ENCODE measurements around the gene H6PD.

H6PD gene, protein sequence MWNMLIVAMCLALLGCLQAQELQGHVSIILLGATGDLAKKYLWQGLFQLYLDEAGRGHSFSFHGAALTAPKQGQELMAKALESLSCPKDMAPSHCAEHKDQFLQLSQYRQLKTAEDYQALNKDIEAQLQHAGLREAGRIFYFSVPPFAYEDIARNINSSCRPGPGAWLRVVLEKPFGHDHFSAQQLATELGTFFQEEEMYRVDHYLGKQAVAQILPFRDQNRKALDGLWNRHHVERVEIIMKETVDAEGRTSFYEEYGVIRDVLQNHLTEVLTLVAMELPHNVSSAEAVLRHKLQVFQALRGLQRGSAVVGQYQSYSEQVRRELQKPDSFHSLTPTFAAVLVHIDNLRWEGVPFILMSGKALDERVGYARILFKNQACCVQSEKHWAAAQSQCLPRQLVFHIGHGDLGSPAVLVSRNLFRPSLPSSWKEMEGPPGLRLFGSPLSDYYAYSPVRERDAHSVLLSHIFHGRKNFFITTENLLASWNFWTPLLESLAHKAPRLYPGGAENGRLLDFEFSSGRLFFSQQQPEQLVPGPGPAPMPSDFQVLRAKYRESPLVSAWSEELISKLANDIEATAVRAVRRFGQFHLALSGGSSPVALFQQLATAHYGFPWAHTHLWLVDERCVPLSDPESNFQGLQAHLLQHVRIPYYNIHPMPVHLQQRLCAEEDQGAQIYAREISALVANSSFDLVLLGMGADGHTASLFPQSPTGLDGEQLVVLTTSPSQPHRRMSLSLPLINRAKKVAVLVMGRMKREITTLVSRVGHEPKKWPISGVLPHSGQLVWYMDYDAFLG

DNA sequence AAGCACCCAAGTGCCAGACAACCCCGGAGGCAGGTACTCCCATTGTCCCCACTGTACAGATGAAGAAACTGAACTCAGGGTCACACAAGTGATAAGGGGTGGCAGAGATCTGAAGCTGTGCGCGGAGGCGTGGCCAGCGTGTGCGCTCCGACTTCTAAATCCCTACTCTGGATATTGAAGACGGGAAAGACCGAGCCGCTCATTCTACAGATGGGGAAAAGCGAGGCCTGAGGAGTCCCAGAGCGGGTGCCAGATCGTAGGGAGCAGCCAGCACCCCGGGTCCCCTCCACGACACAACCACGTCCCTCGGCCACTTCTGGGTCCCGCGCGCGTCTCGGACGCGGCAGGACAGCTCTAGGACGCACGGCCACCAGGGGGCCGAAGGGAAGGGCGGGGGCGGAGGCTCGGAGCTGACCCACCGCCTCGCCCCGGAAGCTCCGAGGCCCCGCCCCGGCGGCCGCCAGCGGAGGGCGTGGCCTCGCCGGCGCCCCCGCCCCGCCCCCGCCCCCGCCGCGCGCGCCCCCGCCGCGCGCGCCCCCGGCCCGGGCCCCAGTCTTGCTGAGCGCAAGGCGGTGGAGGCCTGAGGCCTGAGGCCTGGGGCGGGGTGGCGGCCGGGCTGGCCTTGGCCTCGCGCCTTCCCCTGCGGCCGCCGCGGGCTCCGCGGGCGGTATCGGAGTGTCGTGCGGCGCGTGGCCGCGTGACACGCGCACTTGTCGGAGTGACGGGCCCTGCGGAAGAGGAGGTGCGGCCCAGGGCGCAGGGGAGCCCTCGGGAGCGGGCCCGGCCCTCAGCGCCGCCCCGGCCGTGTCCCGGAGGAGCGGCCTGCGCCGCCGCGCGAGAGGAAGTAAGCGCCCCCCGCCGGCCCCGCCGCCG lies at the start of gene H6PD:
TSS of gene H6PD (plus strand) at position 552 of the 873 bp plus-strand sequence. CDS start 10,161 bp downstream, outside the sequence.
- no peaks in the 10 kb centered on the region for H3K36me3 ChIP-seq (ENCODE audit: control insufficient read depth, low read depth, low read length)
- no peaks in the 10 kb centered on the region for H3K27me3 ChIP-seq (ENCODE audit: control insufficient read depth, insufficient read depth, low read length)
- H3K4me3 ChIP-seq (ENCODE audit: low read length), result peak within 1 kb of the TSS; percentile 78
- H3K9ac ChIP-seq (ENCODE audit: low read length), result peak within 1 kb of the TSS; percentile 75
- H3K9me3 ChIP-seq (ENCODE audit: control insufficient read depth, low read depth, low read length), result no peaks in the 10 kb centered on the region
- H3K4me1 ChIP-seq (ENCODE audit: control insufficient read depth, low read depth, low read length), result peaks cover 6% of the 10 kb centered on the region
- no peak within 1 kb of the TSS for H3K27ac ChIP-seq (ENCODE audit: low read length)

DNA sequence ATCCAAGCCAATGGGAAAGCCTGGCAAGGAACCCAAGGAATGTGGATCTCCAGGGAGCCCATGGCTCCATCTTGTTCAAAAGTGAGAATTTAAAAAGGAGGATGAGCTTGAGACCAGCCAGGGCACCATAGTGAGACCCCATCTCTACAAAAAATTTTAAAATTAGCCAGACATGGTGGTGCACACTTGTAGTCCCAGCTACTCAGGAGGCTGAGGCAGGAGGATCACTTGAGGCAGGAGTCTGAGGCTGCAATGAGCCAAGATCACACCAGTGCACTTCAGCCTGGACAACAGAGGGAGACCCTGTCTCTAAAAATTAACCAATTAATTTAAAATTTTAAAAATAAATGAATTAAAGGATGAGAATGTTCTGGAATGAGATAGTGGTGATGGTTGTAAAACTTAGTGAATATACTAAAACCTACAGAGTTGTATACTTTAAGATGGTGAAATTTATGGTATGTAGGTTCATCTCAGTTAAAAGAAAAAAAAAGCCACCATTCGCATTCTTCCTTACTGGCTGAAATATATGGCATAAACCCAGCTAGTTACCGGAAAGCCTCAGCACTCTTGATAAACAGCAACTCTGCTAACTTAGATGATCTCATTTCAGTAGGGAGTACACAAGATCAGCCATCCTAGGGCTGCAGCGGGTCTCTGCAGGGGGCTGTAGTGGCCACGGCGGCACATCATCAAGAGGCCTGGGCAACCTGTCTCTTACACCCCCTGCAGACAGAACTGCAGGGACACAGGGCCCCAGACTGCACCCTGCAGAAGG lies 48.3 kb upstream of the H6PD start:
- Histone ChIP-seq H3K36me3 (ENCODE audit: control insufficient read depth, low read depth, low read length) (no peaks in the 10 kb centered on the region), H3K9me3 (ENCODE audit: control insufficient read depth, low read depth, low read length) (no peaks in the 10 kb centered on the region), H3K27me3 (ENCODE audit: control insufficient read depth, insufficient read depth, low read length) (peaks cover 31% of the 10 kb centered on the region), H3K4me1 (ENCODE audit: control insufficient read depth, low read depth, low read length) (peaks cover 9% of the 10 kb centered on the region), H3K4me3 (ENCODE audit: low read length) (no peak overlapping the region), H3K27ac (ENCODE audit: low read length) (no peak overlapping the region), H3K9ac (ENCODE audit: low read length) (no peak overlapping the region)

DNA sequence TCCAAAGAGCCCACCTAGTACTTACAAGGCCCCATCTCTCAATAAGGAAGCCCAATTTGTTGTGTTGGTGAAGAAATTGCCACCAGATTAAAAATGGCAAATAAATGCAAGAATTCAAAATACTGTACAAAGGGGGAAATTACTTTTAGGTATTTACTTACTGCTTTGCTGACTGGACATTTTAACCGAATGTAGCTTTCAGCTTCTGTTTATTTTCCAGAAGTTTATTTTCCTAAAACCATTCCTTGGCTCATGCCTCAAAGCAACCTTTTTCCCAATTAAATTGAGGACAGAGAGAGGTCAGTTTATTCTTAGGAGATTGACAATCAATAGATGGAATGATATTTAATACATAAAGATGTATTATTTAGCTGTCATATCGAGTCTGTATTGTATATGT lies 47.6 kb upstream of the H6PD start:
- Histone ChIP-seq H3K27ac (ENCODE audit: low read length) (no peak overlapping the region), H3K36me3 (ENCODE audit: control insufficient read depth, low read depth, low read length) (no peaks in the 10 kb centered on the region), H3K9me3 (ENCODE audit: control insufficient read depth, low read depth, low read length) (no peaks in the 10 kb centered on the region), H3K4me1 (ENCODE audit: control insufficient read depth, low read depth, low read length) (peaks cover 6% of the 10 kb centered on the region), H3K4me3 (ENCODE audit: low read length) (no peak overlapping the region), H3K27me3 (ENCODE audit: control insufficient read depth, insufficient read depth, low read length) (peaks cover 23% of the 10 kb centered on the region), H3K9ac (ENCODE audit: low read length) (no peak overlapping the region)

DNA sequence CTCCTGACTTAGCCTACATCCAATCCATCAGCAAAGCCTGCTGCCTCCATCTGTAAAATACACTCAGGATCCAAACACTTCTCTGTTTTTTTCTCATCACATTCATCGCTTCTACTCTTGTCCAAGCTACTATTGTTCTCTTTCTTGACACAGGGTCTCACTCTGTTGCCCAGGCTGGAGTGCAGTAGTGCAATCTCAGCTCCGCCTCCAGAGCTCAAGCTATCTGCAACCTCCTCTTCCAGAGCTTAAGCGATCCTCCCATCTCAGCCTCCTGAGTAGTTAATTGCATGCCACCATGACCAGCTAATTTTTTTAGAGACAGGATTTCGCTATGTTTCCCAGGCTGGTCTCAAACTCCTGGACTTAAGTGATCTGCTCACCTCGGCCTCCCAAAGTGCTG lies 44.3 kb upstream of the H6PD start:
- H3K36me3 ChIP-seq (ENCODE audit: control insufficient read depth, low read depth, low read length), result no peaks in the 10 kb centered on the region

DNA sequence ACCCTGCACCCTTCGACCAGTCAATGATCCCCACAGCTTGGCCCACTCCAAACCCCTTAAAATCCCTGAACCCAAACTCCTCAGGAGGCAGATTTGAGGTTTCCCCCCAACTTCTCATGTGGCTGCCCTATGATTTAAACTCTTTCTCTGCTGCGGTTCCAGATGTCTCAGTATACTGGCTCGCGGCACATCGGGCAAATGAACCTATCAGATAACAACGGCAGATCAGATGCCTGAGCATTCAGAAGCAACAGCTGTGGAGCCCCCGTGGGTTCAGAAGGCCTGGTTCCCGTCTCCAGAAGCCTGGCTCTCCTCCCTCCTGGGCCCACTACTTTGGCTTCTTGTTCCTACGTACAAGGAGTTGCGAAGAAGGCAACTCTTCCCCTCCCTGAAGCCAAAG lies 43.3 kb upstream of the H6PD start:
- H3K27me3 ChIP-seq (ENCODE audit: control insufficient read depth, insufficient read depth, low read length), result peaks cover 5% of the 10 kb centered on the region
- no peaks in the 10 kb centered on the region for H3K4me1 ChIP-seq (ENCODE audit: control insufficient read depth, low read depth, low read length)
- H3K9me3 ChIP-seq (ENCODE audit: control insufficient read depth, low read depth, low read length), result no peaks in the 10 kb centered on the region
- no peak overlapping the region for H3K27ac ChIP-seq (ENCODE audit: low read length)
- no peak overlapping the region for H3K4me3 ChIP-seq (ENCODE audit: low read length)
- H3K9ac ChIP-seq (ENCODE audit: low read length), result no peak overlapping the region
- no peaks in the 10 kb centered on the region for H3K36me3 ChIP-seq (ENCODE audit: control insufficient read depth, low read depth, low read length)

More for the DNA sequence above, 44.3 kb upstream of the H6PD start:
- Histone ChIP-seq H3K4me1 (ENCODE audit: control insufficient read depth, low read depth, low read length) (no peaks in the 10 kb centered on the region), H3K27me3 (ENCODE audit: control insufficient read depth, insufficient read depth, low read length) (no peaks in the 10 kb centered on the region), H3K9me3 (ENCODE audit: control insufficient read depth, low read depth, low read length) (no peaks in the 10 kb centered on the region), H3K9ac (ENCODE audit: low read length) (no peak overlapping the region), H3K27ac (ENCODE audit: low read length) (no peak overlapping the region), H3K4me3 (ENCODE audit: low read length) (no peak overlapping the region)

DNA sequence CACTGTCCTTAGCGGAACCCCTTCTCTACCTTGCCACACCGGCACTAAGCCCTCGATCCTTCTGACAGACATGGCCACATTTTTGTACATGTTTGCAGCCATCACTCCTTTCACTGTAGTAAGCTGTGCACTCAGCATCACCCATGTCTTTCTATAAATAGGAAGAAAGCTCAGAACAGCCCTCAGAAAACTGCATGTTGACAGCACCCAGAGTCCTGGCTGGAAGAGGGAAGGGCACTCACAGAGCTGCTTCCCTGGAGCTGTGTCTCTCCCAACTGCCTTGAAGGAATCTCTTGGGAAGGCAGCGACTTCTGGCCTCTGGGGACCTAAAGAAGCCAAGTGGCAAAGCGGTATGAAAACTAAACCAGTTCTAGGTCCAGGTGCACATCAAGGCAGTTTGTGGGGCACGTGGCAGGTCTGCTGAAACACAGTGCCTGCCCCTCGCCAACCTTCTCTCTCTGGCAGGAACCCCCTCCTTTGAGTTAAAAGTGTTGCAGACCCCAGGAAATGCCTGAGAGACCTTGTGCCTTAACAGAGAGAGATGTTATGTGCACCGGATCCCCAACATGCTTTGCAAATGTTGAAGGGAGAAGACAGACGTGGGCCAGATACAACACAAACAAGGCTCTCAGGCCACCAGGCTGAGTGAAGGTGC lies 41.9 kb upstream of the H6PD start:
- no peak overlapping the region for H3K4me3 ChIP-seq (ENCODE audit: low read length)
- peaks cover 18% of the 10 kb centered on the region for H3K27me3 ChIP-seq (ENCODE audit: control insufficient read depth, insufficient read depth, low read length)
- H3K4me1 ChIP-seq (ENCODE audit: control insufficient read depth, low read depth, low read length), result no peaks in the 10 kb centered on the region
- H3K9me3 ChIP-seq (ENCODE audit: control insufficient read depth, low read depth, low read length), result no peaks in the 10 kb centered on the region
- H3K36me3 ChIP-seq (ENCODE audit: control insufficient read depth, low read depth, low read length), result no peaks in the 10 kb centered on the region
- H3K9ac ChIP-seq (ENCODE audit: low read length), result no peak overlapping the region
- no peak overlapping the region for H3K27ac ChIP-seq (ENCODE audit: low read length)

DNA sequence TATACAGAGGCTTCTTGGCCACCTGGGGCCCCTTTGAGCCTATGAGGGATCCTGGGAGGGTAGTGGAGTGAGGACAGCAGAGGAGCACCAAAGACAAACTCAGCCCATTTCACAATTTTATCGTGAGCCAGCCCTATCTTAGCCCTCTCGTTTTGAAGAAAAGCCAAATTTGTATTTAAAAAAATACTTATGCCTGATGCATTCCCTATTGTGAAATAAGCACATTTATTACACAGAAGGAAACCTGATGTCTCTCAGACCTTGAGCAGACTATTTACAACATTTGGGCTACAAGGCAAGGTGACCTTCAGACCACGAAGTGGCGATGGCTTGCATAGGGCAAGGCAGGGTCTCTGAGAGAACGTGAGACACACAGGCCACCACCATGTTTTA lies 41.3 kb upstream of the H6PD start:
- peaks cover 23% of the 10 kb centered on the region for H3K27me3 ChIP-seq (ENCODE audit: control insufficient read depth, insufficient read depth, low read length)
- H3K36me3 ChIP-seq (ENCODE audit: control insufficient read depth, low read depth, low read length), result no peaks in the 10 kb centered on the region
- H3K27ac ChIP-seq (ENCODE audit: low read length), result no peak overlapping the region
- H3K9me3 ChIP-seq (ENCODE audit: control insufficient read depth, low read depth, low read length), result no peaks in the 10 kb centered on the region
- no peak overlapping the region for H3K4me3 ChIP-seq (ENCODE audit: low read length)
- no peak overlapping the region for H3K9ac ChIP-seq (ENCODE audit: low read length)
- H3K4me1 ChIP-seq (ENCODE audit: control insufficient read depth, low read depth, low read length), result no peaks in the 10 kb centered on the region

DNA sequence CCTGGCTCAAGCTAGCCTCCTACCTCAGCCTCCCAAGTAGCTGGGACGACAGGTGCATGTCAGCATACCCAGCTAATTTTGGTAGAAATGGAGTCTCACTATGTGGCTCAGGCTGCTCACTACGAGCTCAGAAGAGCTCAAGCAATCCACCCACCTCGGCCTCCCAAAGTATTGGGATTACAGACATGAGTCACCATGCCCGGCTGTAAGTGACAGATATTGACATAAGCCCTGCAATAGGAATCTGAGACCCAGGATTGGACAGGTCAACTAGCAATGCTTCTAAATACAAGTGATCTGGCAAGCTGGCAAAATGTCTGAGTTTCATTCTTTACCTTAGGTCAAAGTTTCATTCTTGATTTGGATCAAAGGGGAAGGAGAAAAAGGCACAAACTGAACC lies 40.5 kb upstream of the H6PD start:
- Histone ChIP-seq H3K27ac (ENCODE audit: low read length) (no peak overlapping the region), H3K36me3 (ENCODE audit: control insufficient read depth, low read depth, low read length) (no peaks in the 10 kb centered on the region), H3K4me3 (ENCODE audit: low read length) (no peak overlapping the region), H3K27me3 (ENCODE audit: control insufficient read depth, insufficient read depth, low read length) (peaks cover 30% of the 10 kb centered on the region), H3K4me1 (ENCODE audit: control insufficient read depth, low read depth, low read length) (no peaks in the 10 kb centered on the region), H3K9me3 (ENCODE audit: control insufficient read depth, low read depth, low read length) (no peaks in the 10 kb centered on the region), H3K9ac (ENCODE audit: low read length) (no peak overlapping the region)

DNA sequence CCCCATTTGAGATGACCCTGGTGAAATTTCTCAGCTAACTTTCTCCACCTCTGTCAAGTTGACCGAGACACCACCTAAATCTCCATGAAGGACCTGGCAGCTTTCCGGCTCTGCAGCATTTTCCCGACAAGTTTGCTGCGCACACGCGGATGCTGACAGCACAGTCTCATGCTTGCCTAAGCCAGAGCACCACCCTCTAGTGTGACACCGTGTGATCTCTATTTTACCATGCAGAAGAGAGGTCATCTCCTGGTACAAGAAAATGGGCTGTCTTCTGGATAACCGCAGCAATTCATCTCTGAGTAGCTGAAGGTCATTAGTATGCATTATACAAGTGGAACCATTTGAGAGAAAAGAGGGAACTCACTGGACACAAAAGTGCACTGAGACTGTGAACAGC lies 38.9 kb upstream of the H6PD start:
- no peaks in the 10 kb centered on the region for H3K4me1 ChIP-seq (ENCODE audit: control insufficient read depth, low read depth, low read length)
- no peak overlapping the region for H3K27ac ChIP-seq (ENCODE audit: low read length)
- no peak overlapping the region for H3K9ac ChIP-seq (ENCODE audit: low read length)
- H3K4me3 ChIP-seq (ENCODE audit: low read length), result no peak overlapping the region
- no peaks in the 10 kb centered on the region for H3K9me3 ChIP-seq (ENCODE audit: control insufficient read depth, low read depth, low read length)
- H3K27me3 ChIP-seq (ENCODE audit: control insufficient read depth, insufficient read depth, low read length), result peaks cover 47% of the 10 kb centered on the region
- H3K36me3 ChIP-seq (ENCODE audit: control insufficient read depth, low read depth, low read length), result no peaks in the 10 kb centered on the region

DNA sequence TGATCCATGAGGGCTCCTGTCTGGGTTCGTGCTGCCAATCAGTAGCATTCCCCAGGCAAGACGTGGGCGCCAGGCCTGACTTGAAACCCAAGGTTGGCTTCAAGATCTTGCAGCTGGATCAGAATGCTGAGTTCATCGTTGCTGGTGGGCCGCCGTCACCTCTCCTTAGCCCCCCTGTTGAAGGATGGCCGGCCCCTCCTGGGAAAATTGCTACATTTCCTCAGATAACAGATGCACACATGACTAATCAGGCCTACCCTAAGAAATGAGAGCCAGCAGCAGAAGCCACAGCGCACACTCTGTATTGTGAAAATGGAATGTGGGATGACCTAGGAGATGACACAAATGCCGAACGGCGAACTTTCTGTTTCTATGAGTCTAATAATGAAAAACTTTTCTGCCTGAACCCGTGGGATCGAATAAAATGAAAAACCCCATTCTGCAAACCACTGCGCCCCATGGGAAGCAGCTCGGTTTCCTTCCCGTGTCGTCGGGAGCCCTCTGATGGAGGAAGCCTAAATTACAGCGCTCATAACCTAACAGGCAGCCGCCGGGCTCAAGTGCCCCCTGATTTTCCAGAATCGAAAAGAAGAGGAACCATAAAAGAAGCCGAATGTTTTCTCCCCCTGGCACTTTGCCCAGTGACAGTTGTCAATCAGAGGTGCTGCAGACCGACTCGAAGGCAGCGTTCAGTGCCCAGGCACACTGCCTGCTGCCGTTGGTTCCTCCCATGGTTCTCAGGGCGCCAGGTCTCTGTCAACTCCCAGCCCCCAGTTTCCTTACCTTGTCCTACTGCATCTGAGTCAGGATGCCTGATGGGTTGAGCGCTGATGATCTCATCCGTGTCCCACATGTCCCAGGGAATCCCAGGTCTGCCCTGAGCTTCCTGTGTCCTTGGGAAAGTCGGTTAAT lies 38.2 kb upstream of the H6PD start:
- H3K27ac ChIP-seq (ENCODE audit: low read length), result no peak overlapping the region
- H3K4me3 ChIP-seq (ENCODE audit: low read length), result no peak overlapping the region
- H3K27me3 ChIP-seq (ENCODE audit: control insufficient read depth, insufficient read depth, low read length), result peaks cover 54% of the 10 kb centered on the region
- H3K9me3 ChIP-seq (ENCODE audit: control insufficient read depth, low read depth, low read length), result no peaks in the 10 kb centered on the region
- H3K4me1 ChIP-seq (ENCODE audit: control insufficient read depth, low read depth, low read length), result no peaks in the 10 kb centered on the region
- no peak overlapping the region for H3K9ac ChIP-seq (ENCODE audit: low read length)
- H3K36me3 ChIP-seq (ENCODE audit: control insufficient read depth, low read depth, low read length), result no peaks in the 10 kb centered on the region

All from iPS-18a (cell line).